ENCODE results near the gene EFCAB13. TPM values are rescaled to one million over a fixed set of nuclear protein-coding genes. Genes with fewer than 3 reads are reported as not detected.

The EFCAB13 gene
- total and polyA plus RNA-seq, 2 of the 4 experiments (the other 2 are of a cell fraction), result 0.77 to 1.4 TPM

GRCh38 chr17:47470836-47471235 is 147.1 kb downstream of the EFCAB13 start:
- in situ Hi-C loops (cut with MboI; ENCODE audit: low sequenced_read_pairs), result no loop called here
- no TSS peak for BruUV-seq (replicated peaks)

More at GRCh38 chr17:47470836-47471235, 147.1 kb downstream of the EFCAB13 start:
- ATAC-seq (ENCODE audit: low read depth) (no peak), DNase-seq (no peak)
- no peak overlapping the region for H2BK20ac ChIP-seq (ENCODE audit: low read depth, low read length)
- no peak overlapping the region for H2BK120ac ChIP-seq (ENCODE audit: low read depth, low read length)
- no peak overlapping the region for H3K27ac ChIP-seq (ENCODE audit: insufficient read depth, low read length)
- no peak overlapping the region for H3K4ac ChIP-seq (ENCODE audit: low read depth, low read length)
- H3K9ac ChIP-seq (ENCODE audit: low read depth, low read length), result no peak overlapping the region
- H3K23ac ChIP-seq (ENCODE audit: low read depth, low read length), result no peak overlapping the region
- H4K91ac ChIP-seq (ENCODE audit: insufficient read depth, low read depth, low read length), result no peak overlapping the region
- no peak overlapping the region for H3K14ac ChIP-seq (replicated peaks; ENCODE audit: low read depth, low read length)
- no peak overlapping the region for H3K4me2 ChIP-seq (ENCODE audit: low read depth, low read length)
- no peak overlapping the region; the same call in 1 of the 2 replicates for H2AK5ac ChIP-seq (ENCODE audit: low read depth, low read length)
- dilution Hi-C loops (cut with HindIII; ENCODE audit: low sequenced_read_pairs, unreplicated experiment) (no loop called here), intact Hi-C loops (cut with micrococcal nuclease) (no loop called here)
- no peak overlapping the region for H2BK5ac ChIP-seq (ENCODE audit: low read depth, low read length, poor library complexity, severe bottlenecking)
- H2AK9ac ChIP-seq (replicated peaks; ENCODE audit: low read depth, low read length, poor library complexity), result no peak overlapping the region
- H4K20me1 ChIP-seq (ENCODE audit: insufficient read depth, low read length), result no peaks in the 10 kb centered on the region
- H3K18ac ChIP-seq (ENCODE audit: low read depth, low read length), result no peak overlapping the region
- H3K9me1 ChIP-seq (ENCODE audit: insufficient read depth, low read length), result no peaks in the 10 kb centered on the region; the same call in 1 of the 2 replicates
- H3K9me3 ChIP-seq (ENCODE audit: control insufficient read depth, insufficient read depth, low read length), result no peaks in the 10 kb centered on the region
- H3K27me3 ChIP-seq (ENCODE audit: control insufficient read depth, insufficient read depth, low read length), result no peaks in the 10 kb centered on the region
- H2AFZ ChIP-seq (replicated peaks; ENCODE audit: low read length, poor library complexity), result no peak overlapping the region
- H3K56ac ChIP-seq (ENCODE audit: extremely low read depth, insufficient read depth, low read length), result no peak overlapping the region
- ChIA-PET CTCF (no interaction called here), POLR2A (ENCODE audit: unreplicated experiment) (no interaction called here)
- no peaks in the 10 kb centered on the region for H3K79me1 ChIP-seq (ENCODE audit: low read depth in 1 of 2, low read length in 2 of 2)
- H3K4me3 ChIP-seq (ENCODE audit: insufficient read depth, low read depth, low read length), result no peak overlapping the region
- no peaks in the 10 kb centered on the region for H3K4me1 ChIP-seq (ENCODE audit: control insufficient read depth, insufficient read depth, low read length)
- no peak overlapping the region for H4K5ac ChIP-seq (ENCODE audit: low read depth, low read length)
- H4K8ac ChIP-seq (ENCODE audit: low read depth in 2 of 2, low read length in 2 of 2), result no peak overlapping the region
- WGBS, 2 experiments (ENCODE audit: extremely low coverage in 2 of 2, insufficient read length in 1 of 2), result no CpG with 5 or more reads among the region's 5 CpGs
- H2BK15ac ChIP-seq (ENCODE audit: low read depth, low read length), result no peak overlapping the region
- peaks cover 7% of the 10 kb centered on the region for H3K36me3 ChIP-seq (ENCODE audit: control insufficient read depth, insufficient read depth, low read length)
- TF ChIP-seq CEBPB (IDR thresholded peaks at IDR 0.05; ENCODE audit: low read depth, low read length), result no peak
- no peak for TF ChIP-seq RFX5 (IDR thresholded peaks at IDR 0.05; ENCODE audit: low read depth, low read length)
- no peak for TF ChIP-seq ELK1 (IDR thresholded peaks at IDR 0.05; ENCODE audit: borderline replicate concordance, low read depth, low read length)
- TF ChIP-seq CHD1 (IDR thresholded peaks at IDR 0.05; ENCODE audit: low read depth, low read length), result no peak
- TF ChIP-seq MAZ (IDR thresholded peaks at IDR 0.05; ENCODE audit: borderline replicate concordance, low read depth, low read length), result no peak
- TF ChIP-seq CTCF (conservative IDR thresholded peaks at IDR 0.05; ENCODE audit: low read depth, low read length), result no peak
- TF ChIP-seq MXI1 (IDR thresholded peaks at IDR 0.05; ENCODE audit: borderline replicate concordance, low read depth, low read length), result no peak
- no peak for TF ChIP-seq BHLHE40 (IDR thresholded peaks at IDR 0.05; ENCODE audit: low read depth, low read length)
- no peak for TF ChIP-seq USF2 (IDR thresholded peaks at IDR 0.05; ENCODE audit: low read depth, low read length)
- no peak for TF ChIP-seq RCOR1 (IDR thresholded peaks at IDR 0.05; ENCODE audit: insufficient replicate concordance, low read length)

Data from IMR-90 (cell line).